Effector CD4-positive, alpha-beta T cell (primary cell): Measurements from ENCODE around the gene NPHP4.
"Not testable (repeated sequence)": the region's sequence is repeated elsewhere in the genome, so short reads cannot be mapped to it uniquely, and the experiment has no call there.

Source experiments
- DNase-seq: peaks from one replicate; pipeline ENCODE4 v3.0.0-alpha.2; 2020

NPHP4 gene

DNA sequence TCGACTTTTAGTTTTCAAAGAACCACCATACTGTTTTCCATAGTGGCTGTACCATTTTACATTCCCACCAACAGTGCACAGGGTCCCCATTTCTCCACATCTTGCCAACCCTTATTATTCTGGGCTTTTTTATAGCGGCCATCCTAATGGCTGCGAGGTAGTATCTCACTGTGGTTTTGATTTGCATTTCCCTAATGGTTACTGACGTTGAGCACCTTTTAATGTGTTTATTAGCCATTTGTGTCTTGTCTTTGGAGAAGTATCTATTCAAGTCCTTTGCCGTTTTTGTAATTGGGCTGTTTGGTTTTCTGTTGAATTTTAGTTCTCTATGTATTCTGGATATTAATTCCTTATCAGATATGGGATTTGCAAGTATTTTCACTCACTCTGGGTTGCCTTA is 31.1 kb upstream of the NPHP4 start:
- no peak for DNase-seq

DNA sequence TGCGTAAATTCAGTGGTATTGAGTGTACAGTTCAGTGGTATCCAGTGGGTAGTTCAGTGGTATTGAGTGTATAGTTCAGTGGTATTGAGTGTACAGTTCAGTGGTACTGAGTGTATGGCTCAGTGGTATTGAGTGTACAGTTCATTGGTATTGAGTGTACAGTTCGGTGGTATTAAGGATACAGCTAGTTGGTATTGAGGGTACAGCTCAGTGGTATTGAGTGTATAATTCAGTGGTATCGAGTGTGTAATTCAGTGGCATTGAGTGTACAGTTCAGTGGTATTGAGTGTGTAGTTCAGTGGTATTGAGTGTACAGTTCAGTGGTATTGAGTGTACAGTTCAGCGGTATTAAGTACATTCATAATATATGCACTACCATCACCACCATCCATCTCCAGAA is 30.0 kb upstream of the NPHP4 start:
- DNase-seq: no peak

DNA sequence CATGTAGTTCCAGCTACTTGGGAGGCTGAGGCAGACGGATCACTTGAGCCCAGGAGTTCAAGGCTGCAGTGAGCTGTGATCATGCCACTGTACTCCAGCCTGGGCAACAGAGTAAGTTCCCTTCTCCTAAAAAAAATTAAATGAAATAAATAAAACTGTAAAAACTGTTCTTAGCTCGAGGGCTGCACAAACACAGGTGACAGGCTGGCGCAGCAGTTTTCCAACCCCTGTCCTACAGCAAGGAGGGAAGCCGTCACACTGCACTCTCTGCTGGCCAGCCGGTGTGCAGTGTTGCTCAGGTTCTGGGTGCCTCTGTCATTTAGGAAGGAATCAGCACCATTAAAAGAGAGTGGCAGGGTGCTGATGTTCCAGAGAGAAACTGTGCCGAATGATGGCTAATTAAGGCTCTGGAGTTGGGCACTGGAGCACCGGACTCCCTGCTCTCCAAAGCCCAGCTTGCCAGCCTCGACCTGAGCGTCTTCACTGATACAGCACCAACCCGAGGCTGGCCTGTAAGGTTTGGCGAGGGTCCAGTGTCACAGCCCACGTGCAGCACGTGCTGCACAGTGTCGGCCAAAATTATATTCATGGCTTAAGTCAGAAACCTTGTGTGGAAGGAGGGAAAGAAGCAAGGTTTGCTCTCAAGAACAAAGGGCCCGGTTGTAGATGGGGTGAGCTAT is 27.1 kb upstream of the NPHP4 start:
- DNase-seq: no peak

DNA sequence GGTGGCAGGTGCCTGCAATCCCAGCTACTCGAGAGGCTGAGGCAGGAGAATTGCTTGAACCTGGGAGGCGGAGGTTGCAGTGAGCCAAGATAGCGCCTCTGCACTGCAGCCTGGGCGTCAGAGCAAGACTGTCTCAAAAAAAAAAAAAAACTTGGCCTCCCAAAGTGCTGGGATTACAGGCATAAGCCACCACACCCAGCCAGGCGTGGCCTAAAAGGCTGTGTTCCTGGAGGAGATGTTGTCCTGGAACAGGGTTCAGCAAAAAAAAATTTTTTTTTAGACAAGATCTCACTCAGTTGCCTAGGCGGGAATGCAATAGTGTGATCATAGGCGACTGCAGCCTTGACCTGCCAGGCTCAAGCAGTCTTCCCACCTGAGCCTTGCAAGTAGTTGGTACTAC is 25.4 kb upstream of the NPHP4 start:
- not testable (repeated sequence) for DNase-seq

DNA sequence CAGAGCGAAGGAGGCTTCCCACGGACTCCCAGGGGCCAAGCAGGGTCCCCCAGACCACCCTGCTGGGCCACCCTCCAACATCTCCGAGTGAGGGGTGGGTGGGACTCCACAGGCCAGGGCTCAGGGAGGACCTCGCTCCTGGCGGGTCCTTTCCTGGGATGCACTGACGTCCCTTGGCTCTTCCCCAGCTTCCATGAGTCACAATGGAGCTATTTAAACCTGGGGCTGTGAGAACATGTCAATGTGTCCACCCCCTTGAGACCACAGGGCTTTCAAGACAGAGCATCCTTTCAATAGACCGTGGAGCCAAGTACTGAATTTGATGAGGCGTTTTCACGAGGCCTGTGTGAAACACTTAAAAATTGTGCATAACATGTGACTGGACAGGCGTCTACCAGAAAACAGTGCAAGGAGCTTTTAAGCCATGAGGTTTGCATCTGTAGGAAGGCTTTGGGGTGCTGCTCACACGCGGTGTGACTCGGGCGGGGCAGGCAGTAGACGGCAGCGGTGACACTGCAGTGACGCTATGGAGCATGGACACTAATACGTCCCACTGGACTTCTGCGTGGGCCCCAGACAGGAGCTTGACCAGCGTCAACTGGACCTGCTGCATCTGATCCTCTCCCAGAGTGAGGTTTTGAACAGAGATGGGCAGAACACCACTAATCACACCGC is 24.1 kb upstream of the NPHP4 start:
- DNase-seq: no peak

DNA sequence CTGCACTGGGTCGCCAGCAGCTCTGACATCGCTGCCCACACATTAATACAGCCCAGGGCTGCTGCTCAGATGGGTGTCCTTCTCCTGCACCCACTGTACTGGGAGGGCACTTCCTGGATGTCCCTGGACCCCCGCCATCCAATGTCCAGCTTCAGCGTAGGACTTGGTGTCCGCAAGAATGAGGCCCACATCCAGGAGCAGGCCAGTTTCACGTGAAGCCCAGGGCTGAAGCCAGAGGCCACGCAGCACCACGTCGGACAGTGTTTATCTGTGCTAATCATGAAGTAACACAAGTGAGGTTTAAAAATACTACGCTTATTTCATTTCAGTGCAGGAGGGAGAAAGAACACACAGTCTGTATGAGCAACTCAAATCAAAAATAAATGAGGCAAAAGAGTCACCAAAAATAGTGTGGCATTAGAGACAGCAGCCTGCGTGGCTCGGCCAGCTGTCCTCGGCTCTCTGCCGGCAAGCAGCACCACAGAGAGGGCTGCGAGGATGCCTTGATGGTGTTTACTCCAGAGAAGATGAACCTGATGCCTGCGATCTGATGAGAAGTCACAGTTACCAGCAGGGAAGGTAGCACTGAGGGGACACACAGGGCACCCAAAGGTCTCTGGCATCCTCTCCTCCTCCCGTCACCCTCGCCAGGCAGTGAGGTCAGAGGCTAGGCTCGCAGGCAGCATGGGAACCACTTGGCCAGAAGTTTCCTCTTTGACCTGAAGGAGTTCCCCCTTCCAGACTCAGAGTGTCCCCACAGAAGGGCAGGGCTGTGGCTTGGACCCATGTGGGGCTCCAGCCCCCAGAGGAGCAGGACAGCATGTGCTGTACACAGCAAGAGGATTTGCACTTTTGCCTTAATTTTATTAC is 22.1 kb upstream of the NPHP4 start:
- no peak for DNase-seq

DNA sequence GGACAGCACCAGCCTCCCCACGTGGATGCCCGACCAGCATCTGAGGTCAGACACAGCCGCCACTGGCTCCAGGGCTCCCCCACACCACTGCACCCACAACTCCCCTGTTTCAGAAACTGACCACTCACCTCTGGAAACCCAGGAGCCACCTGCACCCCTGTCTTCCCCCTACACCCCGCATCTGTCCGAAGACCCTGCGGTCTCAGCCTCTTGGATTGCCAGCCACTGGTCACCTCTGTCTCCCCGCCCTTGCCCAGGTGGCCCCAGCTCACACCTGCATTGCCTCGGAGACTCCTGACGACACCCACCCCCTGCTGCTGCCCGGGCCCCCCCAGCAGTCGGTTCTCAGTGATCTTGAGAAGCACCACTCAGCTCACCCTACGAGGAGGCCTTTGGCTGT is 21.3 kb upstream of the NPHP4 start:
- no peak for DNase-seq

DNA sequence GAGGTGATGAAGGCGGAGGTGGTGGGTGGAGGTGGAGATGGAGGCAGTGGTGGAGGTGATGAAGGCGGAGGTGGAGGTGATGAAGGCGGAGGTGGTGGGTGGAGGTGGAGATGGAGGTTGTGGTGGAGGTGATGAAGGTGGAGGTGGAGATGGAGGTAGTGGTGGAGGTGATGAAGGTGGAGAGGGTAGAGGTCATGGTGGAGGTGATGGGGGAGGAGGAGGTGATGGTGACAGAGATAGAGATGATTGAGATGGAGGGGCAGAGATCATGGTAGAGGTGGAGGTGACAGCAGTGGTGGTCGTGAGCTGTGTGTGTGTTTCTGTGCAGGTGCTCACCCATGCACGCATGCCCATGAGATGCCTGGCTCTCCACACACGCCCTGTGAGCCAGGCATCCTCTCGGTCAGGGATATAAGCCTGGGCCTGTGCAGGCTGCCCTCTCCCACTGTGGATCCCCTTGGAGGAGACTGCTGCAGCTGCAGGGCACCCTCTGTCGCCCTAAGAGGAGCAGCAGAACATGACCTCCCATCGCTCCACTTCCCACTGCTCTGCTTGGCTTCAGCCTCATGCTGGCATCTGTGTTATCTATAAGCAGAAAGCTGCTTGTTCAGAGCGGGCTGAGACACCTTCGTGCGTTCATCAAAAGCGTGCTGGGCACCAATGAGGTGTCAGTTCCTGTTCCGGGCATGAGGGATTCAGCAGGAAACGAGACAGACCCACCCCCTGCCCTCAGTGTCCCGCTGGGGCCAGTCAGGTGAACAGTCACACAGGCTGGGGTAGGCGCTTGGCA is 20.5 kb upstream of the NPHP4 start:
- peak; percentile 30 for DNase-seq

DNA sequence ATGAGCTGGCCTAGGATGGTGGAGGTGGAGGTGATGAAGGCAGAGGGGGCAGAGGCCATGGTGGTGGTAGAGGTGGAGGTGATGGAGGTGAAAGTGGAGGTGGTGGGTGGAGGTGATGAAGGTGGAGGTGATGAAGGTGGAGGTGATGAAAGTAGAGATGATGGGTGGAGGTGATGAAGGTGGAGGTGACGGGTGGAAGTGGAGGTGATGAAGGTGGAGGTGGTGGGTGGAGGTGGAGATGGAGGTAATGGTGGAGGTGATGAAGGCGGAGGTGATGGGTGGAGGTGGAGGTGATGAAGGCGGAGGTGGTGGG is 19.7 kb upstream of the NPHP4 start:
- no peak for DNase-seq

DNA sequence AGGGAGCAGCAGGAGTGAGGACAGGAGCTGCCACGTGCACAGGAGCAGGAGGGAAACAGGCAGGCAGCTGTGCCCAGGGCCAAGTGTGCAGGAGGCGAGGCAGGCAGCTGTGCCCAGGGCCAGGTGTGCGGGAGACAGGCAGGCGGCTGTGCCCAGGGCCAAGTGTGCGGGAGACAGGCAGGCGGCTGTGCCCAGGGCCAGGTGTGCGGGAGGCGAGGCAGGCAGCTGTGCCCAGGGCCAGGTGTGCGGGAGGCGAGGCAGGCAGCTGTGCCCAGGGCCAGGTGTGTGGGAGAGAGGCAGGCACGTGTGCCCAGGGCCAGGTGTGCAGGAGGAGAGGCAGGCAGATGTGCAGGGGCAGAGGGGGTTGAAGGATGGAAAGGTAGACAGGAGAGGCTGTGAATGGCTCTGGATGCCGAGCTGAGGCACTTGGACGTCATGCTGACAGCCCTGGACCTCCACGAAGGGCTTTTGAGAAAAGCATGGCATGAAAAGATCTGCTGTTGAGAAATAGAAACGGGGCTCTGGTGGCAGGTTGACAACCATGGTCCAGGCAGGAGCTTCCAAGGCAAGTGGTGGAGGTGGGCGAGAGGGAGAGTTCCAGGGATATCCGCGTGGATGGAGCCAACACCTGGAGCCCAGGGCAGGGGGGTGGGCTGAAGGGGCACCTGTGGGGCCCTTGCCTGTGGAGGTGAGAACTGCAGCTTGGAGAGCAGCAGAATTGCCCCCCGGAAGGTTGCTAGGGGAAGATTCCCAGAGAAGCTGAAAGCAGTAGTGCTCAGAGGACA is 19.1 kb upstream of the NPHP4 start:
- no peak for DNase-seq

DNA sequence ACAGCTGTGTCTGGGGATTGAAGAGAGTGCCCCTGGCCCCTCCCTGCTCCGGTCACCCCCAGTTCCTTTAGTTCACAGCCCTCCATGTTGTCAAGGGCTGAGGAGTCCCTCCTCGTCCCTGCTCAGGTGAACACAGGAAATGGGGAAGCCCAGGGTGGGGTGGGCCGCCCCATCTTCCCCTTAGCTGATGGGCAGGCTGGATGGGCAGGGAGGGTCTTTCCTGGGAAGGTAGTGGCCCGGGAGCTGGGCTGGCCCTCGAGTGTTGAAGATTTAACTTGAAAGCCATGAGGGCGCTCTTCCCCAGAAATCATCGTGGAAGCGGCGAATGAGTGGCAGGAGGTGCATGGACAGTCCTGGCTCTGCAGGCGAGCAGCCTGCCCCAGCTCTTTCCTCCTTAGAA is 18.3 kb upstream of the NPHP4 start:
- no peak for DNase-seq

DNA sequence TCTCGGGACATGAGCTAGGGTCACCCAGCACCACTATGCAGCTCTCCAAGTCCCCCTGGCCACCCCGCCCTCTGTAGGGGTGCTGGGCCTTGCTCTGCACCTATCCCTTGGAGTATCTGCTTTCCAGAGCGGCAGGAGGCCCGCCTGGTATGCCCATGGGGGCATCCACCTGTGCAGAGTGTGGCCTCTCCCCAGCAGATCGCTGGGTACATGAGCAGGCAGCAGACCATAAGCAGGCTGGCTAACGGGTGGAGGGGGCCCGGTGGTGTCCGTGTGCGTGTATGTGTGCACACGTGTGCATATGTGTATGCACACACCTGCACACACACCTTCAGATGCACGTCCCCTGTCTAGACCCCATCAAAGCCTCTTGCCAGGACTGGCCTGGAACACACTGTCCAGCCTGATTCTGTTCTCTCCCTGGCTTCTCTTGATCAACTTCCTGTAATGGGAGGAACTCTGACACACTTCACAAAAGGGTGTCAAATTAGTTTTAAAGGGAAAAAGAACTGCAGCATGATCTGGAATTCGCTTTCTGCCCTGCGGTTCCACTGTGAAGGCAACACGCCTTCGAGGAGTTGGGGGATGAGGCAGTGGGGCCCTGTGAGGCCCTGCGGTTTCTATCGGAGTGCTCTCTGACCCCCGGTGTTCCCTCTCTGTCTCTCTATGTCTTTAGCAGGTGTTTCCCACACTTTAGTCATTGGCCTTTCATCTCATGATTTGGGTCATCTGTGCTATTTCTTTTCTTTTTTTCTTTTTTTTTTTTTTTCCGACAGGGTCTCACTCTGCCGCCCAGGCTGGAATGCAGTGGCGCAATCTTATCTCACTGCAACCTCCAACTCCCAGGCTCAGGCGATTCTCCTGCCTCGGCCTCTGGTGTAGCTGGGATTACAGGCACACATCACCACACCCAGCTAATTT is 17.2 kb upstream of the NPHP4 start:
- no peak for DNase-seq

DNA sequence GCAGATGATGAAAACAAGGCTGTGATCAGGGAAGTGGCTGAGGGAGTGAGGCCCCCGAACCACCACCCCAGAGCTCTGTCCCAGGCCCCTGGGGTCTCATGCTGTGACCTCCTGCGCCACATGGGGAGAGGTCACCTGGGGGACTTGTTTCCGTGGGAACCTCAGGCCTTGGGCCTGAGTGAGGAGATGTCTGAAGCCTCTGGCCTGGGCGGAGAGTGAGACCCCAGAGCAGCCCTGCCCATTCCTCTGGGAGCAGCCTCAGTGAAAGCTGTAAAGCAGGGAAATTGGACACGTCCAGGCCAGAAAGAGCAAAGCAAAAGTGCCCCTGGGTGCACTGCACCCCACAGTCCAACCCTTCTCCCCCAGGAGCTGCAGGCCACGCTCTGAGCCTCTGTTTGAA is 16.5 kb upstream of the NPHP4 start:
- DNase-seq: no peak

DNA sequence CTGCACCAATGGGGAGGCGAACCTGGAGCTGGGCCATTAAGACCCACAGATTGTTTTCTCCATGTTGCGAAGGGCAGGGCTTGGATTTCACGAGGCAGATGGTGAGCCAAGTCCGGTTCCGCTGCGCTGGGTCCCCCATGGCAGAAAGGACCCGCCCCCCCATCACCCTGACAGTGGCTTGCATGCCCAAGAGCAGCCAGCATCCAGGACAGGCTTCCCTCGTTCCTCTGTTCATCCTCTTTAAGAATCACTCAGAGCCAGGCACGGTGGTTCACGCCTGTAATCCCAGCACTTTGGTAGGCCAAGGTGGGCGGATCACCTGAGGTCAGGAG is 15.8 kb upstream of the NPHP4 start:
- DNase-seq: no peak

DNA sequence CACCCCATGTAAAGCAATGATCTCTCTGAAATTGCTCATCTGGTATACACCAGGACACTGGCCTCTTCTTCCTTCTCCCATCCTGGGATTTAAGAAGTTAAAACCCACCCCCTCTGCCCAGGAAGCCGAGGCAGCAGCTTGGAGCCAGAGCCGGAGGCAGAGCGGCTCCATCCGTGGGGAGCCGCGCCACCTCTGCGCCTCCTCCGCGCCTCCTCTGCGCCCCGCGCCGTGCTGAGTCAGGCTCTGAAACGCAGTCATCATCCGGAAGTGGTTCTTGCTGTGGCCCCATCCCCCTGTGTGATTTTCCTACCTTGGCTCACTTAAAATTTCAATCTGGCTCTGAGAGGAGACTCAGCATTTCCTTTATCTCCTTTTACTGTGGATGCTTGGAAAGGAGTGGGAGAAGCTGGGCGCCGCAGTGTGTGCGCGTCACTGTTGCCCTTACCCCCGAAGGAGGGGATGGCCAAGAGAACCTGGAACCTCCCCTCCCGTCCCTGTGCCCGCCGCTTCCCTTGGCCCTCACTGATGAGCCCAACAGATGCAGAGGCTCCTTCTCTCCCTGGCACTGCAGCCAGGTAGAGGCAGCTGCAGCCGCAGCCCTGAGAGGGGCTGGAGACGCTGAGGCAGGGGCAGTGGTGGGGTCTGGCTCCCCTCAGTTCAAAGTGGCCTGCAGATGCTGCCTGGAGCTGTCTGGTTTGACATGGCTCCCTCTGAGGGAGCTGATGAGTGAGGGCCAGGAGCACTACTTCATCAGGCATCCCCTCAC is 15.3 kb upstream of the NPHP4 start:
- DNase-seq: no peak

DNA sequence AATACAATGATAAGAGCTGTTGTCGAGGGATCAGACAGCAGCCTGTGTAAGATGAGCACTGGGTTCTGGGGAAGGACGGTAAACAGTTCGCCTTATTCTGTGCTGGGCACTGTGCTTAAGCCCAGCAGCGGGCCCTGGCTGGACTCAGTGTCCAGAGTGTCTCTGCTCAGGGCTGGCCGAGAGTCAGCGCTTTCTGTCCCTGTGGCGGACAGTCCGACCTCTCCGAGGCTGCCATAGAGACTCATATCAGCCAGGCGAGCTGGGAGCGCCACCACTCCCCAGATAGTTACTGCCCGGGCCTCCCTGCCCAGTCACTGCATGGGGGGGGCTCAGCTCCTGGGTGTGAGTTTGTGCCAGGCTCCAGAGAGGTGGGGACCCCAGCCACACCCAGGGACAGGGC is 14.7 kb upstream of the NPHP4 start:
- DNase-seq: no peak

DNA sequence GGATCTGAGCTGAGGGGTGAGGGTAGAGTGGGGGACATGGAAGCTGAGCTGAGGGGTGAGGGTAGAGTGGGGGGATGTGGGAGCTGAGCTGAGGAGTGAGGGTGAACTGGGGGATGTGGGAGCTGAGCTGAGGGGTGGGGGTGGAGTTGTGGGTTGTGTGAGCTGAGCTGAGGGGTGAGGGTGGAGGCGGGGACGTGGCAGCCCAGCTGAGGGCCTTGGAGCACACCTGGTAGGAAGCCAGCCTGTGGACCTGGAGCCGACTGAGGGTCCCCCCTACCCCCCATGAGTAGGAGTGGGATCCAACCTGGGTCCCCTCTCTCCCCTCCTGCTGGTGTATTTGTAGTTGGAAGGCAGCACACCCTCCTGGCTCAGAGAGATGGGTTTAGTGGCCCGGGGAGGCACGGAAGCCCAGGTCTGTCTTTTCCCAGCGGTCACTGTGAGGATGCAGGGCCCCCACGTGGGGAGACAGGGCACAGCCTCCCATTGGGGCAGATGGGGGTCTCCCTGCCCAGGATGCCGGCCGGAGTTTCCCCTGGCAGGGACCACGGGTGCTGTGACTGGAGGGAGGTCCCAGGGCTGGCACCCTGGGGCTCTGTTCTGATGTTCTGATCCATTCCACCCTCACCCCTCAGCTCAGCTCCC is 13.2 kb upstream of the NPHP4 start:
- DNase-seq: no peak

DNA sequence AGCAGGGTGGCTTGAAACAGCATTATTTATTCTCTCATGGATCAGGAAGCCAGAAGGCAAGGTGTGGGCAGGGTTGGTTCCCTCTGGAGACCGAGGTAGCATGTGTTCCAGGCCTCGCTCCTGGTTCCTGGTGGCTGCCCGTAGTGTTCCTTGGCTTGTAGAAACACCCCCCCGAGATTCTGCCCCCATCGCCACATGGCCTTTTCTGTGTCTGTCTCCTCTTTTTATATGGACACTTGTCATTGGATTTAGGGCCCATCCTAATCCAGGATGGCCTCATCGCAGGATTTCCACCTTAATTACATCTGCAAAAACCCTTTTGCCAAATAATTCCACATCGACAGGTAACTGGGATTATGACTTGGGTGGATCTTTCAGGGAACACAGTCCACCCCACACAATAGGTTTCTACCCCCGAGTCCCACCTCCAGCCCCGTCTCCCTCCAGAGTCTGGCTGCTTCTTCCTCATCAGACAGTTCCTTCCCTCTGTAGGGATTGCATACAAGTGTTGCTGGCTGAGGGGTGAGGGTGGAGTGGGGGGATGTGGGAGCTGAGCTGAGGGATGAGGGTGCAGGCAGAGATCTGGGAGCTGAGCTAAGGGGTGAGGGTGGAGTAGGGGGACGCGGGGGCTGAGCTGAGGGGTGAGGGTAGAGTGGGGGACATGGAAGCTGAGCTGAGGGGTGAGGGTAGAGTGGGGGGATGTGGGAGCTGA is 12.3 kb upstream of the NPHP4 start:
- DNase-seq: no peak
